ENCODE results near the gene EFL1.
"Not testable (repeated sequence)": the region's sequence is repeated elsewhere in the genome, so short reads cannot be mapped to it uniquely, and the experiment has no call there.

The EFL1 gene

GRCh38 chr15:82275410-82275809 lies 12.9 kb upstream of the EFL1 start:
- no peak for DNase-seq

DNA sequence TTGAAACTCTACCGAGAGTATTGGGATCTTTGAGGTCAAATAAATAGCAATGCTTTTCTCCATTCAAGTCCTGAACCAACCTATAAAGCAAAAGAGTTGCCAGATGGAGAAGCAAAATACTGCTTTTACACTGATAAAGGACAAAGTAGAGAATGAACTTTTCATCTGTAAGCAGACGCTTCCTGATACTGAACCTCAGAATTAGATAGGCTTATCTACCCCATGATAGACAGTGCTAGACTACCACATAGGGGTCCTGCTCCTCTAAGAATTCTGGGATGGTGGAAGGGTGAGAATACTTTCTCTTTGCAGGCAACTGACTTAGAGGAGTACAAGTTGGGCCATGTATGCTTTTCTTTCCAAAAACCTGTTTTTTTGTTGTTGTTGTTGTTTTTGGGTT lies 9.6 kb upstream of the EFL1 start:
- no peak for DNase-seq

- DNase-seq, result not testable (repeated sequence)
Measured at GRCh38 chr15:82268454-82268853, 5.9 kb upstream of the EFL1 start.

DNA sequence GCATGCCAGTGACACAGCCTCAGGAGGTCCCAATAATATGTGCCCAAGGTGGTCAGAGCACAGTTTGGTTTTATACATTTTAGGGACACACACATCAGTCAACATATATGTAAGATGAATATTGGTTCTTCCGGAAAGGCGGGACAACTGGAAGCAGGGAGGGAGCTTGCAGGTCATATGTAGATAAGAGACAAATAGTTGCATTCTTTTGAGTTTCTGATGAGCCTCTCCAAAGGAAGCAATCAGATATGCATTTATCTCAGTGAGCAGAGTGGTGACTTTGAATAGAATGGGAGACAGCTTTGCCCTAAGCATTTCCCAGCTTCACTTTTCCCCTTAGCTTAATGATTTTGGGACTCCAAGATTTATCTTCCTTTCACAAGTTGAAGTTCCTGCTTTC lies 4.6 kb upstream of the EFL1 start:
- DNase-seq, result not testable (repeated sequence)

DNA sequence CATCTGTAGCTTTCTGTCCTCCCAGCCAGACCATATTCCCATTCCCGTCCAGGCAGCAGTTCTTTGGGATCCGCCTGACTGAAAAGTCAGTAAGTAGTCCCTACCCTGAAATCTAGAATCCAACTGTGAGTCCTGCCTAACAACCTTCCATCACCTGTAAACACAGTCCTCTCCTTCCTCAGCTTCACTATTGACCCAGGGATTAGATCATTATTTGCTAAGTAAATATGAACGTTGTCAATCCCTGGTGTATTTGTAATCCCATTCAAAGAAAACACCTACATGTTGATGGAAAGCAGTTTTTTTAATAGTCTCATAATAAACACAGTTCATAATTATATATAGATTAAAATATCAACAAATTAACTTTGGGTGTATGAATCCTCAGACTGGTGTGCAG lies 816 bp upstream of the EFL1 start:
- no peak for DNase-seq

DNA sequence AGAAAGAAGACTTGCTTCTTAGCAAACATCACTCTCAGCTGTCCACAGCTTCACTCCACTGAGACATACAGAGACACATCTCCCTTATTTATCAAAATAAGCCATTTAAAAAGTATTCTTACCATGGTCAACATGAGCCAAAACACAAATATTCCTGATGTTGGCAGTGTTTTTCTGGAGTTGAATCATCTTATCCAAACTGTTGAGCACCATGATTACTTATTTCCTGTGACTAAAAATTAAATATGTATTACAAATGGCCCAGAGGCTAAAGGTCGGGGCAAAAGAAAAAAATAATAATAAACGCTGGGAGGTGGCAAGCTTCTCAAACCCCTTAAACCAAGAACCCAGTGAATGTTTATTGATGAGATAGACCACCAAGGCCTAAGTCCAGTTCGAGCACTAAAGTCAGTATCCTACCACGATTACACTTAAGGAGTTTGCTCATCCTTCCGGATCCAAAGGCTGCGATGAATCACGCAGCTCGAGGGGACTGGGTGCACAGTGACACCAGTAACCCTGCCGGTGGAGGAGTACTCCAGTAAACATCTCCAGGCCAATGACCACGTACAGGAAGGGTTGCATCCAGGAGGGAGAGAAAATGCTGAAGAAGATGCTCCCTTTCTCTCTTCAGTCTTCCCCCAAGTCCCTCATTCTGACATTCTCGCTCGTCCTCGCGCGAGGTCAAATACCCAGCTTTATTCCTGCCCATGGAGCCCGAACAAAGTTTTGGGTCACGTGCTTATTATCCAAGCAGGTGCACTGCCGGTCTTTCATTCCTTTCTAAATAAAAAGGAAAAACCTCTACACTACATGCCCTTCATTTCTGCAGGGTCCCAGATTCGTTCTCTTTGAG lies 740 bp downstream of the EFL1 start:
- DNase-seq, result peak; percentile 67

DNA sequence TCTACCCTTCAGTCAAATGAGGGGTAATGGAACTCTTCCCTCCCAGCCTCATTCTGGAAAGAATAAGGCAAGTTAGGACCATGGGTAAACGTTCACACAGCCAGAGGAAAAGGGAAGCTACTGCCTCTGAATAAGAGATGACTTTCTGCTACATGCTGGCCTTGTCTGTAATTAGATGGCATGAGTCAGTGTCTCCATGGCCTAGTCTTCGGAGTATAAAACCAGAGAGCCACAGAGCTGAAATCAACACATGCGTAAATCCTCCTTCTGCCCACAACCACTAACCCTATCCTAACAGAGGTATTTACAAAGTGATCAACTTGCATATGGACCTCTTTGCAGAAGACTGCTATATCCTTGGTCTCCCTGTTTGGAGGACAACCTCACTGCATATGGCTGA lies 14.3 kb downstream of the EFL1 start:
- DNase-seq, result not testable (repeated sequence)

DNA sequence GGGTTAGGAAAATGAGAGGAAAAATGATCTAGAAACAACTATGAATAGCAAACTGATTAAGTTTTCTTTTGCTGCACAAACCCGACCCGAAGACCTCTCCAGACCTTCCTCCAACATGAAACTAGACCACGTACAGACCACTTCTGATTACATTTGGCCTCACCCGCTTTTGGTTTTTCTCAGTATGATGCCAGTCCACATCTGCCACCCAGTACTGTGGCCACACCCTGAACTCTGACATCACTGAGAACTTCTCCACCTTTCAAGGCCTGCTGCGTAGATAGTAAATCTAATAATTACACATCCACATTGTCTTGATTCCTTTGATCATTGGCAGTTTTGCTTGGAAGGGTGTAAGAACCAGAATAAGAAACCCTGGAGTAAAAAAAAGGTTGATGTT lies 16.6 kb downstream of the EFL1 start:
- DNase-seq, result not testable (repeated sequence)

DNA sequence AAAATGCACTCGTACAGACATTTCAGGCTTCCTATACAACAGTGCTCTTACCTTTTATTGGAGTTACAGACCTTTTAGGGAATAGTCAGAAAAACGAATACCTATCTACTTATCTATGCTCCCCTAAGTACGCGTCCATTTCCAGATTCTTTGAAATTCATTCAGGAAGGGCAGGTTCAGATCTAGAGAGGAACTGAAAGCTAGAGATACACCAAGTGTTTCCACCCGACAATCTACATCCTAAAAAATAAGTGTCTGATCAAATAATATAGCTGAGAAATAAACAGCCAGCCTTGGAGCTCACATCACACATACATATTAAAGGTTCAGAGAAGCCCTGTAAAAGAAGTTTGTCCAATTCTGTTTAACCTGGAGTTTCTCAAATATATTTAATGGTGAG lies 18.9 kb downstream of the EFL1 start:
- DNase-seq, result not testable (repeated sequence)

- not testable (repeated sequence) for DNase-seq
Measured at GRCh38 chr15:82241836-82242499, 20.6 kb downstream of the EFL1 start.

DNA sequence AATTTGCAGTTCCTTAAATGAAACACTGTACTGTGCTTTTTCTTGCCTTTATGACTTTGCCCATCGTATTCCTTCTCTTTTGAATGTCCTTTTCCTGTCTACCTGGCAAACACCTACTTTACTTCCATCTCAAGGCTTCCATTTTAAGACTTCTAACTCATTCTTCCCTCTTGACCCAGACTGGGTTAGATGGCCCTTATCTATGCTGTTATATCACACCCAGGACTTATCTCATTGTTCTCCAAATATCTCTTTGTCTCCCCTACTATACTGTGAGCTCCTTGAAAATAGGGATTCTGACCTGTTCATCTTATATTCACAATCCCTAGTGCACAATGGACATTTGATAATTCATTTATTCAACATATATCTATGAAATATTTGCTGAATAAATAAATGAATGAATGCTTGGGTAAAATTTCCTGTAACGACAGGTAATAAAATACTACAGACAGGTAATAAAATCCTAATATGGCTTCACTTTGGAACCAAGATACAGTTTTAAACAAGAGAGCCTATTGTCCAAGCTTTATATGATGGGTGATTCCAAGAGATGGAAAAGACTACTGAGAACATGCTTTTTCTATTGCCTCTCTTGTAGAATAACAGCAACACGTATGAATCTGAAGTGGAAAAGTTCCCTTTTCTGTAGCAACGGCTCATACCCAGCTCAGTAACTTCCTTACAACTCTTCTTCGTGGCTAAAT lies 22.7 kb downstream of the EFL1 start:
- no peak for DNase-seq

GRCh38 chr15:82237944-82238534 lies 24.5 kb downstream of the EFL1 start:
- DNase-seq, result not testable (repeated sequence)

DNA sequence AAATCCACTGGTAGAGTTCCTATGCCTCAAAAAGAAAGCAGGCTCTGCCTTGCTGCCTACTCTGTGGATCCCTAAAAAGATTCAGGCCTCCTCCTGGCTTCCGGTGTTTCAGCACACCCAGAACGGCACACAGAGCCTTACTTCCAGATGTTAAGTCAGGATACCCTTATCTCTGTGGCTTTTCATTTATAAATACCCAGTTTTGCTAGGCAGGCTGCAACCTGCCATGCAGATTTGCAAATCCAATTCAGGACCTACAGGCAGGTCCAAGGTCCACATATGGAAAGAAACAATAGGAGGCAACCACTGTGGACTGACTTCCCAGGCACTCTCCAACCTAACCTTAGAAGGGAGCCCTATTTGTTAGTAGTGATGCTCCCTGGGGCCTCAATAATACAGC lies 30.7 kb downstream of the EFL1 start:
- DNase-seq, result no peak

DNA sequence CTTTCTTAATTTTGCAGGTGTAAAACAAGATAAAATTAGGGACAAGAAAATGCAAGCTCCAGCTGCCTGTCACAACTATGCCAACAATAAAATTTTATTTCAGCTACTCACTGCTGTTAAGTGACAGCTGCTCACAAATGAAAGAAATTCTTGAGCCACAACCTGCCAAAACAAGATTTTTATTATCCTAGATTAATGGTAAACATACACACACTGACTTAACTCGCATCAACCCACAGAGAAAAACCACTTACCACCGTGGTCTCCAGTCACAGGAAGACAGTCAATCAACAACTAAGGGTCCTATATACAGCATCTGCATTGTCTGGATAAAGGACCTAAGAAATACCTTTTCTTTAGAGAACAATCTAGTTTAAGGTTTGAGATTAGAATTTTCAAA lies 31.3 kb downstream of the EFL1 start:
- no peak for DNase-seq

DNA sequence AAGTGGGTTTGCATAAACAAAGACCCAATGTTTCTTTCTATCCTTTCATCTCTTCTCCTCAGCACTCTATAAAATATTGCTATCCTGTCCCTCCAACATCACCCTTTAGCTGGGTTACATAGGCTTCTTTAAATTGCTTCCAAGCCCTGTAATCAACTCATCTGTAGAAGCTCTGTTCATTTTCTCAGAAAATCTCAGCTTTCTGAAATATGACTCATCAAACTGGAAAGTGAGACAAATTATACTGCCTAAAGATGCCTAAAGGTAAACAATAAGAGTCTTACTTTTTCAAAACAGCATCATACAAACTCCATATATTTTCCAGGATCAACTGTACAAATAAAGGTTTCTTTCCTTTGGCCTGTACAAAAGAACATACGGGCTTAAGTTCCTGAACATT lies 33.8 kb downstream of the EFL1 start:
- no peak for DNase-seq

- DNase-seq, result not testable (repeated sequence)
Measured at GRCh38 chr15:82221535-82221934, 41.0 kb downstream of the EFL1 start.

- DNase-seq, result not testable (repeated sequence)
Measured at GRCh38 chr15:82216092-82216491, 46.4 kb downstream of the EFL1 start.

GRCh38 chr15:82212201-82212600 lies 50.3 kb downstream of the EFL1 start:
- DNase-seq, result not testable (repeated sequence)

DNA sequence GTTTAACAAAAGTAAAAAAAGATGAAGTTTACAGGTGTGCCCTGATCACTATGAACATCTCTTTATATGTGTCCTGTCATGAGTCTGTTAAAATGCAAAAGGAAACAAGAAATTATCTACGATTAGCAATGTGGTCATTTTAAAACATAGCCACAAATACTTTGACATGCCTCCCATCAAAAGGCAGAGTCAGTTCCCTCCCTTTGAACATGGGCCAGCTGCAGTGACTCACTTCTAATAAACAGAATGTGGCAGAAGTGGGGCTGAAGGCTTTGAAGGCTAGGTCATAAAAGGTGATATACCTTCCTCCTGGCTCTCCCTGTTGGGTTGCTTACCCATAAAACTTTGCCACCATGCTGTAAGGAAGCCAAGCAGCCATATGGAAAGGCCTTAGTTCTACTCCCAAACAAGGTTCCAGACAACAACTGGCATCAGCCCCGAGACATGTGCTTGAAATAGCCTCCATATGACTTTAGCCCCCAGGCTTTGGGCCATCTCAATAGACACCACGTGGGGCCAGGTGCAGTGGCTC lies 52.4 kb downstream of the EFL1 start:
- not testable (repeated sequence) for DNase-seq

DNA sequence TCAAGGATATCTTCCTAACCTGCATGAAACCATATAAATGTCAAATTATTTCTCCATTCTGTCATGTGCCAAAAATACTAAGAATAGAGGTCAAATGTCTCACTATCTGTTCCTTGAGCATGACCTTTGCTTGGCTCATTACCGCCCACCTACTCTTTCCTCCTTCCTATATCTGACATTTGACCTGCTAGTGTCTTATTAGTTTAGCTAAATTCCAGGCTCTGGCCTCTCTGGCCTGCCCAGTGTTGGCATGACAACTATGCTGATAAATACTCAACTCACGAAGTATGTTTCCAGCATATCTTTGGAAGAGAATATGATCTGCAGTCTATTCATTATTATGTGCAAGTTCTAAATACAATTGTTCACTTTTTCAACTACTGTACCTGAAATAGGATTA lies 58.0 kb downstream of the EFL1 start:
- DNase-seq, result not testable (repeated sequence)

DNA sequence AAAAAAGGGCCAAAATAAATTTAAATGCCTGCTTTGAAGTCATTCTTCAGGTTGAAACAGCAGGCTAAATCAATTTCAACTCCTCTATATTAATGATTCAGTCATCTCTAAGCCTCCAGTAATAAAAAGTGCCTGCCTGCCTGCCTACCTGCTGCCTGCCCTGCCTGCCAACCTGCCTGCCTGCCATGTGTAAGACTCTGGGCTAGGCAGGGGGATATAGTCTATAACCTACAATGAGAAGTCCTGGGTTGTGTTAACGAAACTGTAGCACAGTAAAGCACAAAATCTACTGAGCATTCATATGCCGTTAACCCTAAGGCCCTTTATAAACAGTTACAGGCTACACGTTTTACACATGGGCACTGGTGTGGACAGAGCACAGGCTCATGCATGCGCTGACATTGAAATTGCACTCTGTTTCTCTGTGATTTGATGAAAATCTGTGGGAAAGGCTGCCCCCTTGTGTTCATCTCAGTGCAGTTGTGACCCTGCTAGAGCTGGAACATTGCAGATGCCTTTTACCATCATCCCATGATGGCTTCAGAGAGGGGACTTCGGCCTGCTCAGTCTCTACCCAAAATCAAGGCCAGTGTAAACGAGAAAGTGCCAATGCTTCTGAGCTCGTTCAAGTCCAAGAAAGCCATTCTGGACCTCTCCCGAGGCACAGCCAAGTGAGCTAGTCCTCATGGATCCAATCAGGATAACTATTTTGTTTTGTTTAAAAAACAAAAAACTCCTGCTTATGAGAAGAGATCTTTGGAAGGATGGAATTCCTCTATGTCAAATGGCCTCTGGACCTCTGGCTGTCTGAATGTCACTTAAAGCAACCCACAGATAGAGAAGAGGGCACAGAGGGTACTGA lies 64.6 kb downstream of the EFL1 start:
- DNase-seq, result peak; percentile 42

- DNase-seq, result no peak
Measured at GRCh38 chr15:82196353-82196752, 66.2 kb downstream of the EFL1 start.

Measured in stimulated activated CD4-positive, alpha-beta T cell treated with anti-CD3 and anti-CD28 coated beads, Interleukin-1b, Interleukin-23, amount 100 ng/mL, for 48 hours (primary cell).